HG03460 (cell line): ENCODE measurements around the gene STAU1.
"Not testable (repeated sequence)": the region's sequence is repeated elsewhere in the genome, so short reads cannot be mapped to it uniquely, and the experiment has no call there.

Source experiments
- ATAC-seq: cut with Tn5 transposase; IDR thresholded peaks from one replicate; pipeline ENCODE4 v1.9.1; 2021; ENCODE audit not compliant: unreplicated experiment

STAU1 gene

GRCh38 chr20:49167811-49168507, 20.2 kb downstream of the STAU1 start:
- ATAC-seq, result no peak

DNA sequence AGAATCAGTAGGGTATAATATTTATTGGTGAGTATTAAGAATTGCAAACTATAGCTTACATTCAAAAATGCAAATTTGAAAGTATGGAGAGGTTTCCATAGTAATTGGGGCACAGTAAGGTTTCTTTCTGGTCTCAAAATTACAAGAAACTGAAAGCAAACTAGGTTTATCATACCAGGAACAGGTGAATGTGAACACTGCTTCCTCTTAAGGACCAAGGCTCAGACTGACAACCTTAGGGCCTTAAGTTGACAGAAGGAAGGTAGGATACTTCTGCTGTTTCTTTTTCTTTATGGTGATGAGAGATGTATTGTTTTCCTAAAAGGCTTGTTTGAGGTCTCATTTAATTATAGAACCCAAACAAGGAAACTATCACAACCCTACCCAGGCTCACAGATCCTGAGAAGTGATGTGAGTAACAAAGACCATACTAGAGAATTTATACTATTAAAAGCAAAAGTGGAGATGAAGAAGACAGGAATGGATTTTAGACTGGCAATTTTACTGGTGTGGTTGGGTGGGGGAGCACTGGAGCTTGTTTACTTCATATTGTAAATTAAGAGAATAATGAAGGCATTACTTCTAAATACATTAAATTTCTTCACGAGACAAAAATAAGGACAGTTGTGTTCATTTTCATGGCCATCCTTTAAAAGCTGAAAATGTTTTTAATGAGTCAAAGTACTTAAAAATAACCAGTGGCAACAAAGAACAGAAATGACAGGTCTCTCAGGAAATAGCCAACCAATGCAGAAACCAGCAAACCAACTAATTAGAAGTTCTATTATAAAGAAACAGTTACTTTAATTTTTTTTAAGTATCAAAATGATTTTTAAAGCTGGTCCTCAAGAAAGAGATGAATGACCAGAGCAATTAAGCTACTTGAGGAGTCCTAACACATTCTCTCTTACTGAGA, 21.3 kb downstream of the STAU1 start:
- peak; percentile 68 for ATAC-seq

- no peak for ATAC-seq
These were observed 22.5 kb downstream of the STAU1 start for GRCh38 chr20:49165611-49166010.

DNA sequence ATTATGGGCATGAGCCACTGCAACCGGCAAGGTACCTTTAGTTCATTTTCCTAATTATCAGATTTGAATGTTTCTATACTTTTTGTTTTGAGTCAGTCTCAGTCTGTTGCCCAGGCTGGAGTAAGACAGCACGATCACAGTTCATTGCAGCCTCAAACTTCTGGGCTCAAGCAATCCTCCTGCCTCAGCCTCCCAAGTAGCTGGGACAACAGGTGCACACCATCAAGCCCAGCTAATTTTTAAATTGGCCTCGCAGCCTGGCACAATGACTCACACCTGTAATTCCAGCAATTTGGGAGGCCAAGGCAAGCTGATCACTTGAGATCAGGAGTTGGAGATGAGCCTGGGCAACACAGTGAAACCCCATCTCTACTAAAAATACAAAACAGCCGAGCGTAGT, 24.4 kb downstream of the STAU1 start:
- no peak for ATAC-seq

- ATAC-seq, result no peak
These were observed 26.5 kb downstream of the STAU1 start for GRCh38 chr20:49161428-49162152.

GRCh38 chr20:49160057-49160929, 27.8 kb downstream of the STAU1 start:
- ATAC-seq, result no peak

- no peak for ATAC-seq
These were observed 31.0 kb downstream of the STAU1 start for GRCh38 chr20:49157146-49157545.

DNA sequence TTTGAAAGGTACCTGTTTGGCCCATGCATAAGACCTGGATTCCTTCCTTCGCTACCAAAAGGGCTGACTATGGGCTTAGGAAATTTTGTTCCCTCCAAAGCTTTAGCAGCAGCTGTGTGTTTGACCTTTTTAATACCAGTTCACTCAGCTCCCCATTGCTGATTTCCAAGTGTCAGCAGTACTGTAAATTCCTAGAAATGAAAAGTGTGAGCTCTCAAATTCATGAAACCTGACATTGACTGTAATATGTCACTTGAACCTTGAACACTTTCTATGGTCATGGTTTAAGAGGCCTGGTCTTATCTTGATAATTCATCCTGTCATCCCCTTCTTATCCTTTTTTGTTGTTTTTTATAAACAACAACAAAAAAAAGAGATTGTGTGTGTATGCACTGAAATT, 31.7 kb downstream of the STAU1 start:
- no peak for ATAC-seq

DNA sequence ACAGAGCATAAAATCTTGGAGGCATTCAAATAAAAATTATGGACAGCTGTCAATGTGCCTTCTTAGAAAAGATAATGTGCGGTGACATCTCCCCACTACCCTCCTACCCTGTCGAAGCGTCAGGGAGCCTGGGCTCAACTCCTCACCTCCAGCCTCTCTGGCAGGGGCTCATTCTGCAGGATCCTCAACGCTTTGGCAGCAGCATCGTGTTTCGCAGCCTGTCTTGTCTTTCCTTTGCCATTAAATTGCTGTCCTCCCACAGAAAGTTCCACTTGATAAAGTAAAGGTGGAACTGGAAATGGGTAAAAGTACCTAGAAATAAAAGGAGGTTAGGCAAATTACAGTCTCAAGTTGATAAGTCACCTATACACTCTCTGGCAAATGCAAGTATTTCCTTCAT, 36.7 kb downstream of the STAU1 start:
- ATAC-seq, result no peak

- ATAC-seq, result no peak
These were observed 38.7 kb downstream of the STAU1 start for GRCh38 chr20:49149281-49150045.

DNA sequence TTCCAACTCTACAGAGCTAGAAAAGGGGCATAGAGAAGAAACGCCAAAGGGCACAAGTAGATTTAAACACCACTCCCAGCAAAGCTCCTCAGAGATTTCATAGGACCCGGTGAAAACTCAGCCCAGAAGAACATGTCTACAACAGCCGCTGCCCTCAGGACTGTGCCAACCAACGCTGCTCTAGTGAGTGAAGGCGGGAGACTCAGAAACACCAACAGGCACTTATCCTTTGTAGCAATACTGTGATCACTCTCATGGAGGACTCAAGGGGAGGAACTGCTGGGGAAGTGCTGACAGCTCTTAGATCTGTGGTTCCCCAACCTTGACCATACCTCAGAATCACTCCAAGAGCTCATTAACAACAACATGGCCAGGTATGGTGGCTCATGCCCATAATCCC, 39.5 kb downstream of the STAU1 start:
- ATAC-seq, result no peak

DNA sequence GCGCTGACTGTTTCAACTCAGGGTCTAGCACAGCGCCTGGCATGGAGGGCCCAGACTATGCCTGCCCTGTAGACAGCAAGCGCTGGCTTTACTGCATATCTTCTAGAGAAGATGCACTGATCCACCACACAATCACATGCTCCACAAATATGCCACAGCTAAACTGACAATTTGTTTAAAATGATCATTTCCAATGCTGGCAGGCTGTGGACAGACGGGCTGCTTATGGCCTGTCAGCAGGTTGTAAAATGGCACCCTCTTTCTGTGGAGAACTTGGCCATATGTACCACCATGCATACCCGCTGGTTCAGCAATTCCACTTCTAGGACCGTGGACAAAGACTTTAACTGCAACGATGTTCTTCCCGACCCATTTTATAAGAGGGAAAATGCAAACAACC, 40.8 kb downstream of the STAU1 start:
- ATAC-seq, result no peak

- no peak for ATAC-seq
These were observed 41.5 kb downstream of the STAU1 start for GRCh38 chr20:49146442-49147225.

GRCh38 chr20:49140834-49141233, 47.3 kb downstream of the STAU1 start:
- ATAC-seq, result no peak

DNA sequence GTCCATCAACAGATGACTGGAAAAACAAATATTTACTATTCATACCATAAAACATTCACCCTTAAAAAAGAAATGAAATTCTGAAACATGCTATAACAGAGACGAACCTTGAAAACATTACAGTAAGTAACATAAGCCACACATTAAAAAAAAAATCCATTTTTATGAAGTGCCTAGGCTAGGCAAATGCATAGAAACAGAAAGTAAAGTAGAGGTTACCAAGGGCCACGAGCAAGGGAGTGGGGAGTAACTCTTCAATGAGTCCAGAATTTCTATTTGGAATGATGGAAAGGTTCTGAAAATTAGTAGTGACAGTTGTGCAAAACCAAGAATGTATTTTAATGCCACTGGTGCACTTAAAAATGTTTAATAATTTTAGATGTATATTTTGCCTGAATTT, 47.7 kb downstream of the STAU1 start:
- no peak for ATAC-seq

DNA sequence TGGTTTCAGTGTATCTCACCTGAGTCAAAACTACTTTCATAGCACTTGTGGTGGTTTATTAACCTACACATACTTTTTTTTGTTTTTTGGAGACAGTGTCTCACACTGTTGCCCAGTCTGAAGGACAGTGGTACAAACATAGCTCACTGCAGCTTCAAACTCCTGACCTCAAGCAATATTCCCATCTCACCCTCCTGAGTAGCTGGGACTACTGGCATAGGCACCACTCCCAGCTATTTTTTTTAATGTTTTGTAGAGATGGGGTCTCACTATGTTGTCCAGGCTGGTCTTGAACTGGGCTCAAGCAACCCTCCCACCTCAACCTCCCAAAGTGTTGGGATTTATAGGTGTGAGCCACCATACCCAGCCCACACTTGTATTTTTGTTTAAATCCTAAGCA, 49.7 kb downstream of the STAU1 start:
- ATAC-seq, result no peak

DNA sequence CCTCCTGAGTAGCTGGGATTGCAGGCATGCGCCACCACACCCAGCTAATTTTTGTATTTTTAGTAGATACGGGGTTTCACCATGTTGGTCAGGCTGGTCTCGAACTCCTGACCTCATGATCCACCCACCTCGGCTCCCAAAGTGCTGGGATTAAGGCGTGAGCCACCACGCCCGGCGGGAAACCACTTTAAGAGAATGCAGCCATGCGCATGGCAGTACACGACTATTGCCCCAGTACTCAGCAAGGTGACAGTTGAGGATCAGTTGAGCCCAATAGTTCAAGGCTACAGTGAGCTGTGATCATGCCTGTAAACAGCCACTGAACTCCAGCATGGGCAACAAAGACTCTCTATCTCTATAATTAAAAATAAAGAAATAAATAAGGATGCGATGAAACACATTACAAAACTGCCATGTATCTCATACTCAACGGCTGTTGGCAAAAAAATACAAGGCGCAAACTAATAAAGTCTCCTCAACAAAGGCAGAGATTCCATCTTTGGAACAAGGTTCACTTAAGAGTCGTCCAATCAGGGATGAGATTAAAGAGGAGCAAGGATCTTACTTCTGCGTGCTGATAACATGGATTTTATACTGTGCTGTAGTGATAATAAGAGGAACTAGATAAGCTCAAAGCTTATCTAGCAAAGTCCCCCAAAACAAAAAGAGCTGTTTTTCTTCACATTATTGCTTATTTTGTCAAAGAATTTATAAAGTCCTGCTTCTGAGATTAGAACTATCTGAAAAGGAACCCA, 51.1 kb downstream of the STAU1 start:
- no peak for ATAC-seq

DNA sequence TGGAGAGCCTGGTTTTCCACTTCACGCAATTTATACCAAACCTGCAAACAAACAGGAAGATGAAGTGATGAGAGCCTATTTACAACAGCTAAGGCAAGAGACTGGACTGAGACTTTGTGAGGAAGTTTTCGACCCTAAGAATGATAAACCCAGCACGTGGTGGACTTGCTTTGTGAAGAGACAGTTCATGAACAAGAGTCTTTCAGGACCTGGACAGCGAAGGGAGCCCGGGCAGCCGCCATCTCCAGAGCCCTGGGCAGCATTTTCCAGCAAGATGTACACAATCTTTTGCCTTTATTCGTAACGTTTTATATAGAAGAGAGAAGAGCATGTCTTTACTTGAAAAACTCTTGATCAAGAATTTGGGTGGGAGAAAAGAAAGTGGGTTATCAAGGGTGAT, 53.3 kb downstream of the STAU1 start:
- ATAC-seq, result not testable (repeated sequence)
